DND-41 (cell line): ENCODE measurements around the gene GPR108.
A peak's percentile ranks its signal among the peaks of the same experiment; 100 is the strongest.

Experiments
- ATAC-seq: fragments of 200-7000 bp; cut with Tn5 transposase; 3 replicates; pipeline ENCODE4 v1.9.1; 2021; ENCODE audit warnings: low read depth; ENCODE audit not compliant: insufficient read depth
- DNase-seq: peaks from one replicate; pipeline ENCODE4 v3.0.0-alpha.2; 2020
- H2AFZ ChIP-seq: 2 replicates; pipeline ENCODE4 v1.6.0; 2012; ENCODE audit warnings: low read depth, low read length
- H3K27ac ChIP-seq: 2 replicates; pipeline ENCODE4 v1.5.1; 2012; ENCODE audit warnings: low read length, inconsistent platforms
- H3K27me3 ChIP-seq: fragments of 200-600 bp; sonication (generic); 2 replicates; pipeline ENCODE4 v1.6.0; 2012; ENCODE audit warnings: low read length, mild to moderate bottlenecking, inconsistent platforms; ENCODE audit not compliant: insufficient read depth, poor library complexity
- H3K36me3 ChIP-seq: 2 replicates; pipeline ENCODE4 v1.5.1; 2012; ENCODE audit warnings: low read length, inconsistent platforms; ENCODE audit not compliant: insufficient read depth
- H3K4me1 ChIP-seq: 2 replicates; pipeline ENCODE4 v1.5.1; 2012; ENCODE audit warnings: mild to moderate bottlenecking, low read length; ENCODE audit not compliant: insufficient read depth
- H3K4me2 ChIP-seq: 2 replicates; pipeline ENCODE4 v1.6.0; 2012; ENCODE audit warnings: mild to moderate bottlenecking, moderate library complexity, low read length, inconsistent platforms; ENCODE audit not compliant: insufficient read depth
- H3K4me3 ChIP-seq, 2 experiments: fragments of 200-600 bp in 1 of 2; shearing (Covaris generic) in 1 of 2; 2 replicates each; pipeline ENCODE4 v1.5.1; 2012 to 2016; ENCODE audit warnings: inconsistent platforms in 2 of 2, low read length in 2 of 2, mild to moderate bottlenecking in 2 of 2, low read depth in 1 of 2, moderate library complexity in 1 of 2
- H3K79me2 ChIP-seq: 2 replicates; pipeline ENCODE4 v1.6.0; 2012; ENCODE audit warnings: low read length, inconsistent platforms; ENCODE audit not compliant: insufficient read depth
- H3K9ac ChIP-seq: 2 replicates; pipeline ENCODE4 v1.6.0; 2012; ENCODE audit warnings: low read depth, mild to moderate bottlenecking, inconsistent platforms, low read length, moderate library complexity
- H3K9me3 ChIP-seq: 2 replicates; pipeline ENCODE4 v1.5.1; 2012; ENCODE audit warnings: low read length, moderate library complexity, mild to moderate bottlenecking, inconsistent platforms; ENCODE audit not compliant: insufficient read depth, severe bottlenecking
- H4K20me1 ChIP-seq: 2 replicates; pipeline ENCODE4 v1.6.0; 2012; ENCODE audit warnings: low read length; ENCODE audit not compliant: insufficient read depth
- CTCF ChIP-seq: IDR thresholded peaks from 2 replicates; pipeline ENCODE4 v1.5.1; 2012; ENCODE audit warnings: borderline replicate concordance, low read length, moderate library complexity, mild to moderate bottlenecking; ENCODE audit not compliant: poor library complexity, severe bottlenecking; ENCODE audit errors: extremely low read depth
- EZH2 ChIP-seq: IDR thresholded peaks from 3 replicates; pipeline ENCODE4 v1.6.1; 2012; ENCODE audit warnings: borderline replicate concordance, low read depth, mild to moderate bottlenecking, moderate library complexity, low read length, inconsistent platforms; ENCODE audit not compliant: severe bottlenecking

Gene GPR108

GRCh38 chr19:6734096-6734696, 3.2 kb downstream of the GPR108 start:
- DNase-seq, result no peak
- Histone ChIP-seq H4K20me1 (peaks cover 3% of the 10 kb centered on the region; the same call in 1 of the 2 replicates), H3K4me3 (no peak overlapping the region), H2AFZ (no peak overlapping the region), H3K4me2 (no peak overlapping the region), H3K27ac (no peak overlapping the region), H3K9me3 (no peaks in the 10 kb centered on the region), H3K27me3 (no peaks in the 10 kb centered on the region), H3K79me2 (peaks cover 19% of the 10 kb centered on the region), H3K36me3 (peaks cover 26% of the 10 kb centered on the region), H3K9ac (no peak overlapping the region), H3K4me1 (peaks cover 34% of the 10 kb centered on the region)
- TF ChIP-seq CTCF (no peak), EZH2 (no peak)
- no peak for ATAC-seq

GRCh38 chr19:6733338-6734095, 3.9 kb downstream of the GPR108 start:
- no peak overlapping the region for H3K27ac ChIP-seq
- peaks cover 26% of the 10 kb centered on the region for H3K36me3 ChIP-seq
- no peaks in the 10 kb centered on the region for H3K27me3 ChIP-seq
- peaks cover 27% of the 10 kb centered on the region for H3K4me1 ChIP-seq
- H3K4me2 ChIP-seq, result no peak overlapping the region
- peaks cover 19% of the 10 kb centered on the region for H3K79me2 ChIP-seq
- TF ChIP-seq EZH2 (no peak), CTCF (peak; percentile 42)
- no peak overlapping the region for H2AFZ ChIP-seq
- no peak overlapping the region for H3K9ac ChIP-seq
- ATAC-seq (no peak), DNase-seq (no peak)
- no peaks in the 10 kb centered on the region for H3K9me3 ChIP-seq
- H4K20me1 ChIP-seq, result peaks cover 3% of the 10 kb centered on the region; the same call in 1 of the 2 replicates
- H3K4me3 ChIP-seq, result no peak overlapping the region

DNA sequence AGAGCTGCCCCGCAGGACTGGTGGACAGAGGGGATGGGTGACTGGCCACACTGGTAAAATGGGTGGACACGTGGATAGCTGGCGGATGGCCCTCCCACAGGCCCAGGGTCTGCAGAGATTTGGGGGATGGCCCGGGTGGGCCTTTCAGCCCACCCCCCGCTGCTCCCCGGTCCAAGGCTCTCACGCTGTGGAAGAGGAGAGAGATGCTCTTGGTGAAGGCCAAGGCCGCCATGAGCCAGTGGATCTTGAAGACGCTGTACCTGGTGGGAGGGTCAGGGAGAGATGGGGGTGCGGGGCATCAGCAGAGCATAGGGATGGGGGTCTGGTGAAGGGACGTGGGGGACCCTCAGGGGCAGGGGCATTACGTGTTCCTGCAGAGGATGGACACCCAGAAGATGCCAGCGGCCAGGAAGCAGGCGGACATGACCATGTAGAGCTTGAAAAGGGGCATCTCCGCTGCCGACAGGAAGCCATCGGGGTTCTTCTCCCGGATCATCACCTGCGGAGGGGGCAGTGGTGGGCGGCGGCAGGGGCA, 4.5 kb downstream of the GPR108 start:
- no peak for ATAC-seq
- H3K36me3 ChIP-seq, result peaks cover 26% of the 10 kb centered on the region

More for the DNA sequence above, 4.5 kb downstream of the GPR108 start:
- Histone ChIP-seq H3K79me2 (peaks cover 19% of the 10 kb centered on the region), H3K9ac (no peak overlapping the region), H3K27me3 (no peaks in the 10 kb centered on the region), H3K4me3 (no peak overlapping the region), H3K4me2 (no peak overlapping the region), H3K4me1 (peaks cover 20% of the 10 kb centered on the region), H4K20me1 (peaks cover 3% of the 10 kb centered on the region; the same call in 1 of the 2 replicates), H2AFZ (no peak overlapping the region), H3K9me3 (no peaks in the 10 kb centered on the region), H3K27ac (no peak overlapping the region)
- no peak for TF ChIP-seq CTCF
- TF ChIP-seq EZH2, result no peak
- no peak for DNase-seq
